H1 (cell line): Measurements from ENCODE around the gene DENND4A. TPM values are rescaled to one million over a fixed set of nuclear protein-coding genes. Genes with fewer than 3 reads are reported as not detected.

Experiments
- CTCF ChIA-PET: fragments of 300-600 bp; sonication (Branson Sonifier 250); formaldehyde crosslinking; loops from one replicate; lab custom pipeline; 2021; ENCODE audit not compliant: partially characterized antibody; lab: Charles Lee
- POLR2A ChIA-PET: fragments of 300-600 bp; sonication (Branson Sonifier 250); formaldehyde crosslinking; loops from one replicate; lab custom pipeline; 2021; ENCODE audit warnings: inconsistent platforms; ENCODE audit not compliant: partially characterized antibody; lab: Charles Lee
- DNase-seq, 2 experiments: peaks; one replicate each; pipeline versions ENCODE4 v3.0.0 to v3.0.0-alpha.2; 2010 to 2022; ENCODE audit warnings: low spot score in 2 of 2, low read depth in 1 of 2, mixed read lengths in 1 of 2
- FAIRE-seq: peaks from 2 replicates; lab custom pipeline; 2011; peaks lifted over from hg19 to GRCh38; lab: Jason Lieb, UNC
- H2AFZ ChIP-seq: 2 replicates; pipeline ENCODE4 v1.8.1; 2012; ENCODE audit warnings: low read length, inconsistent platforms
- H2AK5ac ChIP-seq: 2 replicates; pipeline ENCODE4 v1.6.1; 2013; ENCODE audit warnings: low read depth, low read length
- H2BK120ac ChIP-seq: replicated peaks from 2 replicates; pipeline ENCODE3; 2013; ENCODE audit warnings: low read depth, low read length, inconsistent platforms
- H2BK12ac ChIP-seq: 2 replicates; pipeline ENCODE4 v1.6.1; 2013; ENCODE audit warnings: low read depth, low read length
- H2BK15ac ChIP-seq: 2 replicates; pipeline ENCODE4 v1.6.1; 2013; ENCODE audit warnings: low read length
- H2BK20ac ChIP-seq: 2 replicates; pipeline ENCODE4 v1.6.1; 2013; ENCODE audit warnings: low read length
- H2BK5ac ChIP-seq: 2 replicates; pipeline ENCODE4 v1.6.1; 2013; ENCODE audit warnings: low read depth, low read length
- H3K14ac ChIP-seq: 2 replicates; pipeline ENCODE4 v1.6.1; 2013; ENCODE audit warnings: inconsistent platforms; ENCODE audit not compliant: insufficient read length
- H3K18ac ChIP-seq: 2 replicates; pipeline ENCODE4 v1.6.1; 2013; ENCODE audit warnings: low read length; ENCODE audit errors: extremely low read depth
- H3K23ac ChIP-seq: 2 replicates; pipeline ENCODE4 v1.6.1; 2013; ENCODE audit warnings: inconsistent platforms; ENCODE audit not compliant: insufficient read length
- H3K23me2 ChIP-seq: 2 replicates; pipeline ENCODE4 v1.6.1; 2013; ENCODE audit warnings: low read depth, low read length
- H3K27ac ChIP-seq: 2 replicates; pipeline ENCODE4 v1.6.1; 2011; ENCODE audit warnings: low read depth, low read length, inconsistent platforms
- H3K27me3 ChIP-seq, 4 experiments: replicated peaks in 1 of 4; 1 replicate in 1 of 4; 2 replicates in 3 of 4; pipeline versions ENCODE4 v1.6.1 to v1.8.1; 2011 to 2013; ENCODE audit warnings: low read length in 3 of 4, mild to moderate bottlenecking in 3 of 4, inconsistent platforms in 2 of 4, mixed read lengths in 2 of 4, moderate library complexity in 1 of 4; ENCODE audit not compliant: control insufficient read depth in 3 of 4, insufficient read depth in 3 of 4; ENCODE audit errors: extremely low read depth in 1 of 4
- H3K36me3 ChIP-seq, 4 experiments: 2 replicates each; pipeline versions ENCODE4 v1.6.1 to v1.8.1; 2011 to 2013; ENCODE audit warnings: mild to moderate bottlenecking in 4 of 4, low read length in 3 of 4, moderate library complexity in 2 of 4, control low read depth in 1 of 4, inconsistent platforms in 1 of 4; ENCODE audit not compliant: insufficient read depth in 4 of 4, control insufficient read depth in 2 of 4
- H3K4ac ChIP-seq: replicated peaks from 2 replicates; pipeline ENCODE3; 2013; ENCODE audit warnings: low read length, low read depth, mixed read lengths, inconsistent platforms; ENCODE audit not compliant: insufficient read length
- H3K4me1 ChIP-seq, 4 experiments: replicated peaks in 1 of 4; 1 replicate in 1 of 4; 2 replicates in 3 of 4; pipeline versions ENCODE4 v1.6.1 to v1.8.1; 2011 to 2013; ENCODE audit warnings: low read length in 3 of 4, inconsistent platforms in 2 of 4, mixed read lengths in 1 of 4; ENCODE audit not compliant: insufficient read depth in 4 of 4, control insufficient read depth in 3 of 4
- H3K4me2 ChIP-seq, 2 experiments: 2 replicates each; pipeline versions ENCODE4 v1.6.1 to v1.8.1; 2011 to 2013; ENCODE audit warnings: low read depth in 2 of 2, low read length in 2 of 2, control low read depth in 1 of 2, inconsistent platforms in 1 of 2, mild to moderate bottlenecking in 1 of 2; ENCODE audit not compliant: insufficient read depth in 1 of 2
- H3K4me3 ChIP-seq, 4 experiments: fragments of 200-600, 300-600 bp in 1 of 4; sonication (generic), shearing (Covaris generic), sonication (Bioruptor Twin) in 1 of 4; 2 replicates each; pipeline versions ENCODE4 v1.5.1 to v1.8.1; 2011 to 2016; ENCODE audit warnings: low read length in 4 of 4, low read depth in 3 of 4, control low read depth in 2 of 4, inconsistent platforms in 2 of 4, mild to moderate bottlenecking in 2 of 4, mixed read lengths in 1 of 4, moderate library complexity in 1 of 4; ENCODE audit not compliant: insufficient read depth in 2 of 4; ENCODE audit errors: extremely low read depth in 1 of 4
- H3K56ac ChIP-seq: replicated peaks from 2 replicates; pipeline ENCODE3; 2013; ENCODE audit warnings: low read depth, mild to moderate bottlenecking, mixed read lengths, low read length, inconsistent platforms; ENCODE audit not compliant: insufficient read length
- H3K79me1 ChIP-seq: 2 replicates; pipeline ENCODE4 v1.6.1; 2013; ENCODE audit warnings: low read depth, low read length, control low read depth
- H3K79me2 ChIP-seq, 2 experiments: 2 replicates each; pipeline versions ENCODE4 v1.6.1 to v1.8.1; 2012 to 2013; ENCODE audit warnings: low read length in 2 of 2, mild to moderate bottlenecking in 2 of 2, inconsistent platforms in 1 of 2; ENCODE audit not compliant: insufficient read depth in 2 of 2, control insufficient read depth in 1 of 2
- H3K9ac ChIP-seq, 4 experiments: replicated peaks in 1 of 4; 1 replicate in 1 of 4; 2 replicates in 3 of 4; pipeline versions ENCODE4 v1.6.1 to v1.8.1; 2011 to 2013; ENCODE audit warnings: low read depth in 3 of 4, low read length in 3 of 4, control low read depth in 2 of 4, mild to moderate bottlenecking in 2 of 4, moderate library complexity in 2 of 4, inconsistent platforms in 1 of 4; ENCODE audit errors: extremely low read depth in 1 of 4
- H3K9me3 ChIP-seq, 2 experiments: 2 replicates each; pipeline versions ENCODE4 v1.6.1 to v1.8.1; 2012 to 2013; ENCODE audit warnings: mild to moderate bottlenecking in 2 of 2, moderate library complexity in 2 of 2, control low read depth in 1 of 2, inconsistent platforms in 1 of 2, low read depth in 1 of 2, low read length in 1 of 2, mixed read lengths in 1 of 2; ENCODE audit not compliant: insufficient read depth in 2 of 2
- H4K20me1 ChIP-seq, 2 experiments: replicated peaks in 1 of 2; 2 replicates each; pipeline versions ENCODE3 to v1.8.1; 2011 to 2013; ENCODE audit warnings: inconsistent platforms in 2 of 2, low read length in 2 of 2, mild to moderate bottlenecking in 1 of 2; ENCODE audit not compliant: insufficient read depth in 2 of 2, control insufficient read depth in 1 of 2
- H4K5ac ChIP-seq: 2 replicates; pipeline ENCODE4 v1.6.1; 2013; ENCODE audit warnings: low read length, low read depth, mixed read lengths, inconsistent platforms; ENCODE audit not compliant: insufficient read length
- H4K8ac ChIP-seq: 2 replicates; pipeline ENCODE4 v1.8.0; 2013; ENCODE audit warnings: mild to moderate bottlenecking, moderate library complexity, low read length, inconsistent platforms; ENCODE audit not compliant: insufficient read depth; ENCODE audit errors: extremely low read depth
- H4K91ac ChIP-seq: replicated peaks from 2 replicates; pipeline ENCODE3; 2013; ENCODE audit warnings: low read length, mixed read lengths, inconsistent platforms; ENCODE audit not compliant: insufficient read length
- CHD1 ChIP-seq: IDR thresholded peaks from 2 replicates; pipeline ENCODE4 v1.6.1; 2012; ENCODE audit warnings: low read depth, low read length, improper control_type of control experiment
- CHD2 ChIP-seq: IDR thresholded peaks from 2 replicates; pipeline ENCODE4 v1.6.1; 2012; ENCODE audit warnings: low read length, improper control_type of control experiment
- KDM1A ChIP-seq: fragments of 200-600, 300-600 bp; sonication (generic); IDR thresholded peaks from 2 replicates; pipeline ENCODE4 v1.7.1; 2016; ENCODE audit warnings: mild to moderate bottlenecking, low read length, borderline replicate concordance
- WGBS, 2 experiments: shearing (Covaris generic) in 1 of 2; methylation state at CpG; one replicate each; pipeline versions ENCODE4 v1.1.6 to v1.1.7; 2013 to 2015; ENCODE audit warnings: low lambda C conversion rate in 2 of 2, mixed read lengths in 2 of 2, inconsistent platforms in 1 of 2, low coverage in 1 of 2, missing lambda C conversion rate in 1 of 2; ENCODE audit not compliant: insufficient replicate concordance in 2 of 2, insufficient coverage in 1 of 2, insufficient read length in 1 of 2; ENCODE audit errors: extremely low coverage in 1 of 2, missing lambda C conversion rate in 1 of 2; 5-methylcytosine and 5-hydroxymethylcytosine counted together
- polyA plus RNA-seq, 7 experiments: library from polyadenylated mRNA; depleted of rRNA in 3 of 7; stranded (reverse) in 5 of 7; unstranded in 2 of 7; fragments of >200 nt in 5 of 7; fragments of 200-250 nt in 2 of 7; gene quantifications; 1 replicate in 5 of 7; 2 replicates in 1 of 7; 4 replicates in 1 of 7; pipeline versions ENCODE4 v1.2.1 to v1.2.3, GENCODE V29; 2011 to 2013; ENCODE audit warnings: missing spikeins in 2 of 7, mixed read lengths in 2 of 7
- total RNA-seq: library from RNA; stranded (reverse); fragmentation: NEBNext Ultra II Directional; extraction: Animal tissue kit (Norgen Biotek cat#: 25700); gene quantifications from 2 replicates; pipeline ENCODE4 v1.2.1, GENCODE V29; 2021

The DENND4A gene
- total and polyA plus RNA-seq, 2 of the 8 experiments (the other 6 are each of a cell fraction or from before 2014, with no cell fraction given), result 1.3 to 4.7 TPM

- TF ChIP-seq KDM1A (no peak), CHD1 (no peak), CHD2 (no peak)
- TF ChIP-seq, all 59 proteins: peak for 0
- 89 to 100% methylated on average over 1 to 2 of the region's 2 CpGs for whole genome bisulfite sequencing, 2 experiments
- H3K4me2 ChIP-seq, result no peak overlapping the region
- H2BK5ac ChIP-seq, result no peak overlapping the region
- H3K4me3 ChIP-seq, result no peak overlapping the region
- no peak overlapping the region for H3K23ac ChIP-seq
- H4K8ac ChIP-seq, result no peak overlapping the region
- H3K18ac ChIP-seq, result no peak overlapping the region
- FAIRE-seq (no peak), DNase-seq (no peak)
- peaks cover 0 to 3% (median 0%) of the 10 kb centered on the region in 4 experiments; a peak in 1 of 7 replicates for H3K4me1 ChIP-seq
- H3K56ac ChIP-seq, result no peak overlapping the region
- H3K4ac ChIP-seq, result no peak overlapping the region
- H3K9ac ChIP-seq, result no peak overlapping the region
- ChIA-PET CTCF (no interaction called here), POLR2A (no interaction called here)
- no peak overlapping the region for H2BK120ac ChIP-seq
- H3K27ac ChIP-seq, result no peak overlapping the region
- no peaks in the 10 kb centered on the region for H3K9me3 ChIP-seq
- no peaks in the 10 kb centered on the region for H3K79me2 ChIP-seq
- H2BK12ac ChIP-seq, result no peak overlapping the region
- H2AK5ac ChIP-seq, result no peak overlapping the region
- H4K20me1 ChIP-seq, result no peaks in the 10 kb centered on the region
- no peaks in the 10 kb centered on the region for H3K27me3 ChIP-seq
- no peak overlapping the region for H4K91ac ChIP-seq
- H2AFZ ChIP-seq, result no peak overlapping the region
- H2BK15ac ChIP-seq, result no peak overlapping the region
- H3K14ac ChIP-seq, result no peak overlapping the region
- H2BK20ac ChIP-seq, result no peak overlapping the region
- no peaks in the 10 kb centered on the region for H3K79me1 ChIP-seq
- no peaks in the 10 kb centered on the region for H3K36me3 ChIP-seq
- H4K5ac ChIP-seq, result no peak overlapping the region
- no peaks in the 10 kb centered on the region for H3K23me2 ChIP-seq
These were observed 61.4 kb downstream of the DENND4A start for GRCh38 chr15:65730549-65731172.
